Heart left ventricle (tissue), 16 donors: ENCODE data around the gene ADRB1. TPM values are rescaled to one million over a fixed set of nuclear protein-coding genes. Genes with fewer than 3 reads are reported as not detected.

Experiments used
- ATAC-seq, 4 donors: fragments of 200-7000 bp; cut with Tn5 transposase; one replicate each; pipeline ENCODE4 v1.9.1; 2020 to 2022; ENCODE audit warnings: moderate library complexity in 4 of 4, mild to moderate bottlenecking in 3 of 4, moderate number of reproducible peaks in 1 of 4
- DNase-seq, 5 donors: peaks; one replicate each; pipeline ENCODE4 v3.0.0-alpha.2; 2020
- H3K27ac ChIP-seq, 12 donors: fragments of 200-600 bp; sonication (generic) in 4 of 12; one replicate each; pipeline versions ENCODE4 v1.5.0 to v1.8.0; 2016 to 2022; ENCODE audit warnings: mild to moderate bottlenecking in 2 of 12
- H3K27me3 ChIP-seq, 9 donors: fragments of 200-600 bp; sonication (generic) in 2 of 9; one replicate each; pipeline versions ENCODE4 v1.5.1 to v1.8.0; 2016 to 2022; ENCODE audit warnings: mild to moderate bottlenecking in 3 of 9
- H3K36me3 ChIP-seq, 9 donors: fragments of 200-600 bp; sonication (generic) in 2 of 9; one replicate each; pipeline versions ENCODE4 v1.5.0 to v1.8.0; 2018 to 2022; ENCODE audit warnings: mild to moderate bottlenecking in 2 of 9
- H3K4me1 ChIP-seq, 12 donors: fragments of 200-600 bp; sonication (generic) in 4 of 12; one replicate each; pipeline versions ENCODE4 v1.5.0 to v1.8.0; 2016 to 2022; ENCODE audit warnings: mild to moderate bottlenecking in 3 of 12
- H3K4me3 ChIP-seq, 12 donors: fragments of 200-600 bp; sonication (generic) in 4 of 12; one replicate each; pipeline versions ENCODE4 v1.5.0 to v1.8.0; 2017 to 2022; ENCODE audit warnings: mild to moderate bottlenecking in 9 of 12, moderate library complexity in 4 of 12
- H3K9me3 ChIP-seq, 12 donors: fragments of 200-600 bp; sonication (generic) in 4 of 12; one replicate each; pipeline versions ENCODE4 v1.5.0 to v1.8.0; 2016 to 2022; ENCODE audit warnings: mild to moderate bottlenecking in 1 of 12
- POLR2A ChIP-seq, 2 donors: fragments of 450-650 bp; IDR thresholded peaks; one replicate each; pipeline ENCODE4 v1.6.1; 2017; ENCODE audit warnings: antibody characterized with exemption in 2 of 2, mild to moderate bottlenecking in 2 of 2, moderate library complexity in 2 of 2
- WGBS, 4 donors: extraction: QIAGEN DNeasy Blood & Tissue Kit in 2 of 4; methylation state at CpG; one replicate each; pipeline versions ENCODE4 v1.1.5 to v1.1.7; 2013 to 2018; 5-methylcytosine and 5-hydroxymethylcytosine counted together
- intact Hi-C, 10 donors: fragments of 100-400 bp; cut with DNase I; formaldehyde crosslinking; loops; one replicate each; pipeline versions ENCODE4 v1.11.1 to v1.14.2; 2022
- polyA plus RNA-seq, 2 donors: library from polyadenylated mRNA; stranded (reverse); fragments of 200-250 nt; gene quantifications; one replicate each; pipeline ENCODE4 v1.2.3, GENCODE V29; 2013
- total RNA-seq, 9 donors: library from RNA; depleted of rRNA in 2 of 9; stranded (reverse); fragments of >200 nt in 2 of 9; fragmentation: NEBNext Ultra II Directional in 3 of 9; extraction: Animal tissue kit (Norgen Biotek cat#: 25700) in 3 of 9; gene quantifications; one replicate each; pipeline versions ENCODE4 v1.1.0 to v1.2.4, GENCODE V29; 2016 to 2023
- TF ChIP-seq, protein P1 (sequence below), 12 donors: fragments of 200-600 bp; sonication (generic) in 4 of 12; IDR thresholded peaks; one replicate each; pipeline versions ENCODE4 v1.5.0 to v1.8.0; 2018 to 2022; ENCODE audit warnings: antibody characterized with exemption in 12 of 12, mild to moderate bottlenecking in 5 of 12
- donor health status: ischemic (EF 13 %, LVEDD 7.1; RV severe dilation, severe dysfunction).
- donor health status: healthy with polysubstance abuse.
- donor health status: DM: no; HTN: yes; CAD: no.
- donor health status: DM: no; HTN: no; CAD: no.
- donor health status: ischemic (EF 25% LVEDD 6.9; RV normal size, moderate dysfunction).
- donor health status: ischemic (EF 25% LVEDD 5.7; RV mildly dilated, moderate dysfunction).
- donor health status: healthy.
- donor health status: DM: yes; HTN: yes; CAD: no.
- donor health status: ischemic (EF 35%, LVEDD 5.7; RV mildly dilated, moderate dysfunction).
- donor health status: nonischemic (EF 11% LVEDD 7.7; RV severe dilation, severe dysfunction).
- donor health status: DM: yes; HTN: yes; CAD: no.
- donor health status: PGD.
- donor health status: ischemic (EF 29% LVEDD 5.4; RV normal size, mild dysfunction).
- donor health status: nonischemic (EF 23%, LVEDD 6.1; RV moderate dilation, normal function).

The ADRB1 gene
- total and polyA plus RNA-seq, 11 donors = 7.3 to 115 (median 59.4) TPM

DNA sequence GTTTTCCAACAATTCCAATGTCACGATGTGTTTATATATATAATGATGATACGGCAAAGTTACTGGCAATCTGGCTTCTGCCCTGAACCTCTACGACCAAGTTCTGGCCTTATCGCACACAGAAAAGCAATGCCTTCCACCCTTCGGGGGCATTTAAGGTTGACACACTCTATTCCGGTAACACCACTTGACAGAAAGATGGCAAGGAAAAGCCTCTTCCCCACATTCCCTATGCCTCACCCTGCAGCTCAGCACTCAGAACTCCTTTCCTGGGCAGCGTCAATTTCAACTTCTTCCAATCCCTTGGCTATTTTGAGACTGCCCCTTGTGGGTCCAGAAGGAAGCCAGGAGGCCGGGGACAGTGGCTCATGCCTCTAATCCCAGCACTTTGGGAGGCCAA lies 2.5 kb upstream of the ADRB1 start:
- Histone ChIP-seq H3K9me3 (no peaks in the 10 kb centered on the region), H3K4me3 (peak overlapping the region in 1 of 12 donors; percentile 68), H3K27ac (peak overlapping the region; percentile 42 to 93 (median 90)), H3K27me3 (peaks cover 0 to 40% (median 0%) of the 10 kb centered on the region in 9 donors), H3K36me3 (peaks cover 0 to 3% (median 0%) of the 10 kb centered on the region in 9 donors), H3K4me1 (peaks cover 0 to 22% (median 2%) of the 10 kb centered on the region in 12 donors)
- WGBS, 4 donors = 40 to 65% (median 59%) methylated on average over 8 of the region's 8 CpGs
- peak in 3 of 5 donors; percentile 27 to 71 (median 53) for DNase-seq
- ATAC-seq = peak; percentile 44 to 65 (median 57)
- intact Hi-C loops = loop anchor here in 8 of 10 donors (5.0 to 10.0 kb wide), 6 partner anchors 116 to 186 kb away; partner anchors contain the start of genes DCLRE1A (in 4 of the 8) and NHLRC2 (in 4 of the 8)
- TF ChIP-seq, protein P1, sequence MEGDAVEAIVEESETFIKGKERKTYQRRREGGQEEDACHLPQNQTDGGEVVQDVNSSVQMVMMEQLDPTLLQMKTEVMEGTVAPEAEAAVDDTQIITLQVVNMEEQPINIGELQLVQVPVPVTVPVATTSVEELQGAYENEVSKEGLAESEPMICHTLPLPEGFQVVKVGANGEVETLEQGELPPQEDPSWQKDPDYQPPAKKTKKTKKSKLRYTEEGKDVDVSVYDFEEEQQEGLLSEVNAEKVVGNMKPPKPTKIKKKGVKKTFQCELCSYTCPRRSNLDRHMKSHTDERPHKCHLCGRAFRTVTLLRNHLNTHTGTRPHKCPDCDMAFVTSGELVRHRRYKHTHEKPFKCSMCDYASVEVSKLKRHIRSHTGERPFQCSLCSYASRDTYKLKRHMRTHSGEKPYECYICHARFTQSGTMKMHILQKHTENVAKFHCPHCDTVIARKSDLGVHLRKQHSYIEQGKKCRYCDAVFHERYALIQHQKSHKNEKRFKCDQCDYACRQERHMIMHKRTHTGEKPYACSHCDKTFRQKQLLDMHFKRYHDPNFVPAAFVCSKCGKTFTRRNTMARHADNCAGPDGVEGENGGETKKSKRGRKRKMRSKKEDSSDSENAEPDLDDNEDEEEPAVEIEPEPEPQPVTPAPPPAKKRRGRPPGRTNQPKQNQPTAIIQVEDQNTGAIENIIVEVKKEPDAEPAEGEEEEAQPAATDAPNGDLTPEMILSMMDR (IDR thresholded peaks at IDR 0.05) = no peak
- TF ChIP-seq POLR2A (IDR thresholded peaks at IDR 0.05) = peak in 1 of 2 donors; percentile 24

DNA sequence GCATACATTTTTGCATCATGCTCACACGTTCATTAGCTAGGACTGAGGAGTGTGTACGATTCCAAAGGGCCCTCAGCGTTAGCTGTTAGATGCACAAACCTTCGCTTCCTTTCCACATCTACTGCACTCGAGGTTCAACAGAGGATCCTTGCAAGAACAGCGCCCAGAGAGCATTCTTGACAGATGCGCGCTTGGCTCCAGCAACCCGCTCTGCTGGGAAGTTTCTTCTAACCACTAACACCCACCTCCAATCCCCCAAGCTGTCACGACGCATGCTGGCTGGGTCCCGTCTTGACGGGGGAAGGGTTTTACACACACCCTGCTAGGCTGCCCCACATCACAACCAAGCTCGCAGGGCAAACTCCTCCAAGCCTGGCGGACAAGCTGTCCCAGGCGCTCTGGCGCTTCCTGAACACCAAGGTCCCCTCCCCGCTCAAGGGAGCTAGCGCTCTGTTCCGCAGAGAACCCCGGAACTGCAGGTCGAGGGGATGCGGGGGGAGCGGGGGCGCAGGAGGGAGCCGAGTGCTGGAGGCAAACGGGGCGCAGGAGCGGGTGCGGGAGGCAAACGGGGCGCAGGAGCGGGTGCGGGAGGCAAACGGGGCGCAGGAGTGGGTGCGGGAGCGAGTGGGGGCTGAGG lies 653 bp upstream of the ADRB1 start:
- H3K27ac ChIP-seq = peak overlapping the region; percentile 72 to 93 (median 90)
- DNase-seq (peak; percentile 42 to 83 (median 78)), ATAC-seq (peak; percentile 42 to 73 (median 58))
- TF ChIP-seq, protein P1 (IDR thresholded peaks at IDR 0.05) = no peak
- no peak for TF ChIP-seq POLR2A (IDR thresholded peaks at IDR 0.05)
- intact Hi-C loops = loop anchor here in 8 of 10 donors (2.0 to 10.0 kb wide), 7 partner anchors 22 to 188 kb away; partner anchors contain the start of genes DCLRE1A (in 4 of the 8) and NHLRC2 (in 4 of the 8)
- peaks cover 0 to 3% (median 0%) of the 10 kb centered on the region in 9 donors for H3K36me3 ChIP-seq
- H3K9me3 ChIP-seq = no peaks in the 10 kb centered on the region
- H3K4me3 ChIP-seq = peak overlapping the region; percentile 42 to 80 (median 64)
- peaks cover 0 to 56% (median 0%) of the 10 kb centered on the region in 9 donors for H3K27me3 ChIP-seq
- H3K4me1 ChIP-seq = peaks cover 0 to 25% (median 2%) of the 10 kb centered on the region in 12 donors
- WGBS, 4 donors = 1 to 2% (median 2%) methylated on average over 19 to 38 of the region's 38 CpGs

DNA sequence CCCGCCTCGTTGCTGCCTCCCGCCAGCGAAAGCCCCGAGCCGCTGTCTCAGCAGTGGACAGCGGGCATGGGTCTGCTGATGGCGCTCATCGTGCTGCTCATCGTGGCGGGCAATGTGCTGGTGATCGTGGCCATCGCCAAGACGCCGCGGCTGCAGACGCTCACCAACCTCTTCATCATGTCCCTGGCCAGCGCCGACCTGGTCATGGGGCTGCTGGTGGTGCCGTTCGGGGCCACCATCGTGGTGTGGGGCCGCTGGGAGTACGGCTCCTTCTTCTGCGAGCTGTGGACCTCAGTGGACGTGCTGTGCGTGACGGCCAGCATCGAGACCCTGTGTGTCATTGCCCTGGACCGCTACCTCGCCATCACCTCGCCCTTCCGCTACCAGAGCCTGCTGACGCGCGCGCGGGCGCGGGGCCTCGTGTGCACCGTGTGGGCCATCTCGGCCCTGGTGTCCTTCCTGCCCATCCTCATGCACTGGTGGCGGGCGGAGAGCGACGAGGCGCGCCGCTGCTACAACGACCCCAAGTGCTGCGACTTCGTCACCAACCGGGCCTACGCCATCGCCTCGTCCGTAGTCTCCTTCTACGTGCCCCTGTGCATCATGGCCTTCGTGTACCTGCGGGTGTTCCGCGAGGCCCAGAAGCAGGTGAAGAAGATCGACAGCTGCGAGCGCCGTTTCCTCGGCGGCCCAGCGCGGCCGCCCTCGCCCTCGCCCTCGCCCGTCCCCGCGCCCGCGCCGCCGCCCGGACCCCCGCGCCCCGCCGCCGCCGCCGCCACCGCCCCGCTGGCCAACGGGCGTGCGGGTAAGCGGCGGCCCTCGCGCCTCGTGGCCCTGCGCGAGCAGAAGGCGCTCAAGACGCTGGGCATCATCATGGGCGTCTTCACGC lies 825 bp downstream of the ADRB1 start:
- H3K9me3 ChIP-seq = no peaks in the 10 kb centered on the region
- H3K27ac ChIP-seq = peak overlapping the region; percentile 65 to 93 (median 86)
- no peak for TF ChIP-seq POLR2A (IDR thresholded peaks at IDR 0.05)
- TF ChIP-seq, protein P1 (IDR thresholded peaks at IDR 0.05) = no peak
- DNase-seq (peak in 4 of 5 donors; percentile 32 to 70 (median 59)), ATAC-seq (peak in 3 of 4 donors; percentile 0 to 10 (median 2))
- H3K4me1 ChIP-seq = peaks cover 0 to 25% (median 4%) of the 10 kb centered on the region in 12 donors
- intact Hi-C loops = loop anchor here in 8 of 10 donors (5.0 to 10.0 kb wide), 7 partner anchors 58 to 190 kb away; partner anchors contain the start of genes DCLRE1A (in 4 of the 8) and NHLRC2 (in 4 of the 8)
- peak overlapping the region; percentile 49 to 80 (median 64) for H3K4me3 ChIP-seq
- 4 to 6% (median 5%) methylated on average over 15 to 106 of the region's 106 CpGs for WGBS, 4 donors
- peaks cover 0 to 3% (median 0%) of the 10 kb centered on the region in 9 donors for H3K36me3 ChIP-seq
- H3K27me3 ChIP-seq = peaks cover 0 to 65% (median 0%) of the 10 kb centered on the region in 9 donors
